Right atrium auricular region (tissue), 2 donors: ENCODE results near the gene WDFY2. TPM values are rescaled to one million over a fixed set of nuclear protein-coding genes. Genes with fewer than 3 reads are reported as not detected.
"Not testable (repeated sequence)": the region's sequence is repeated elsewhere in the genome, so short reads cannot be mapped to it uniquely, and the experiment has no call there.

Experiments
- DNase-seq: peaks from one replicate; pipeline ENCODE4 v3.0.0-alpha.2; 2019; ENCODE audit warnings: low spot score
- H3K27ac ChIP-seq, 2 donors: fragments of 200-600 bp; sonication (generic); 1 replicate in 1 of 2; 2 replicates in 1 of 2; pipeline ENCODE4 v1.5.1; 2016 to 2019
- H3K27me3 ChIP-seq, 2 donors: fragments of 200-600 bp; sonication (generic); one replicate each; pipeline versions ENCODE4 v1.5.1 to v1.6.0; 2017 to 2019
- H3K36me3 ChIP-seq: fragments of 200-600 bp; sonication (generic); one replicate; pipeline ENCODE4 v1.5.1; 2016
- H3K4me1 ChIP-seq, 2 donors: fragments of 200-600 bp; sonication (generic); one replicate each; pipeline versions ENCODE4 v1.5.1 to v1.6.0; 2017 to 2019
- H3K4me3 ChIP-seq, 2 donors: fragments of 200-600 bp; sonication (generic); 1 replicate in 1 of 2; 2 replicates in 1 of 2; pipeline ENCODE4 v1.5.1; 2017 to 2019; ENCODE audit warnings: mild to moderate bottlenecking in 1 of 2, moderate library complexity in 1 of 2
- H3K9me3 ChIP-seq, 2 donors: fragments of 200-600 bp; sonication (generic); one replicate each; pipeline ENCODE4 v1.5.1; 2019
- CTCF ChIP-seq, 2 donors: fragments of 200-600 bp; sonication (generic); IDR thresholded peaks; one replicate each; pipeline ENCODE4 v1.5.1; 2019; ENCODE audit warnings: antibody characterized with exemption in 2 of 2
- total RNA-seq, 2 donors: library from RNA; depleted of rRNA; stranded (reverse); fragments of >200 nt; gene quantifications; one replicate each; pipeline ENCODE4 v1.1.0, GENCODE V29; 2016

WDFY2 gene
- total RNA-seq, 2 donors from 2014 or later: 2.3 to 3.8 TPM

GRCh38 chr13:51645761-51646670 lies 61.8 kb downstream of the WDFY2 start:
- Histone ChIP-seq H3K36me3 (no peaks in the 10 kb centered on the region), H3K4me1 (peaks cover 0 to 32% of the 10 kb centered on the region in 2 donors), H3K4me3 (no peak overlapping the region), H3K27me3 (no peaks in the 10 kb centered on the region), H3K27ac (no peak overlapping the region), H3K9me3 (no peaks in the 10 kb centered on the region)
- DNase-seq: no peak
- no peak for TF ChIP-seq CTCF (IDR thresholded peaks at IDR 0.05)

- peaks cover 0 to 32% of the 10 kb centered on the region in 2 donors for H3K4me1 ChIP-seq
- H3K9me3 ChIP-seq: no peaks in the 10 kb centered on the region
- DNase-seq: no peak
- H3K36me3 ChIP-seq: no peaks in the 10 kb centered on the region
- no peaks in the 10 kb centered on the region for H3K27me3 ChIP-seq
- no peak overlapping the region for H3K4me3 ChIP-seq
- no peak for TF ChIP-seq CTCF (IDR thresholded peaks at IDR 0.05)
- no peak overlapping the region for H3K27ac ChIP-seq
These were observed 62.8 kb downstream of the WDFY2 start for GRCh38 chr13:51647067-51647466.

GRCh38 chr13:51652193-51652592 lies 67.9 kb downstream of the WDFY2 start:
- not testable (repeated sequence) for H3K36me3 ChIP-seq, H3K4me1 ChIP-seq, H3K9me3 ChIP-seq, H3K27ac ChIP-seq, H3K4me3 ChIP-seq, DNase-seq, H3K27me3 ChIP-seq

- H3K27ac ChIP-seq: no peak overlapping the region
- peaks cover 0 to 13% of the 10 kb centered on the region in 2 donors for H3K4me1 ChIP-seq
- DNase-seq: no peak
- TF ChIP-seq CTCF (IDR thresholded peaks at IDR 0.05): no peak
- H3K27me3 ChIP-seq: no peaks in the 10 kb centered on the region
- H3K9me3 ChIP-seq: peaks cover 0 to 7% of the 10 kb centered on the region in 2 donors
- no peak overlapping the region for H3K4me3 ChIP-seq
- H3K36me3 ChIP-seq: no peaks in the 10 kb centered on the region
These were observed 75.2 kb downstream of the WDFY2 start for GRCh38 chr13:51659276-51660127.

- DNase-seq: no peak
- H3K36me3 ChIP-seq: no peaks in the 10 kb centered on the region
- no peak for TF ChIP-seq CTCF (IDR thresholded peaks at IDR 0.05)
- peaks cover 0 to 7% of the 10 kb centered on the region in 2 donors for H3K9me3 ChIP-seq
- H3K27me3 ChIP-seq: no peaks in the 10 kb centered on the region
- H3K27ac ChIP-seq: no peak overlapping the region
- no peak overlapping the region for H3K4me3 ChIP-seq
- H3K4me1 ChIP-seq: peaks cover 0 to 16% of the 10 kb centered on the region in 2 donors
These were observed 76.6 kb downstream of the WDFY2 start for GRCh38 chr13:51660813-51661212.
